H4 (cell line): Measurements from ENCODE around the gene COL13A1. TPM values are rescaled to one million over a fixed set of nuclear protein-coding genes. Genes with fewer than 3 reads are reported as not detected.

Experiments used
- DNase-seq: peaks from one replicate; pipeline ENCODE4 v3.0.0-alpha.2; 2015; ENCODE audit warnings: low spot score
- total RNA-seq: library from RNA; depleted of rRNA; stranded (reverse); fragments of >200 nt; shearing (Covaris generic); gene quantifications from 2 replicates; pipeline ENCODE4 v1.2.3, GENCODE V29; 2014

The COL13A1 gene
- total RNA-seq, 1 experiment from 2014 or later = 0.50 TPM

- no peak for DNase-seq
Observed at GRCh38 chr10:69819716-69820506, 18.2 kb downstream of the COL13A1 start.

- no peak for DNase-seq
Observed at GRCh38 chr10:69820817-69821216, 19.1 kb downstream of the COL13A1 start.

GRCh38 chr10:69825604-69826003 lies 23.9 kb downstream of the COL13A1 start:
- no peak for DNase-seq

- no peak for DNase-seq
Observed at GRCh38 chr10:69826094-69826493, 24.4 kb downstream of the COL13A1 start.

- no peak for DNase-seq
Observed at GRCh38 chr10:69826789-69827554, 25.3 kb downstream of the COL13A1 start.

GRCh38 chr10:69828144-69828870 lies 26.6 kb downstream of the COL13A1 start:
- no peak for DNase-seq

GRCh38 chr10:69829775-69830174 lies 28.1 kb downstream of the COL13A1 start:
- no peak for DNase-seq

GRCh38 chr10:69831231-69831855 lies 29.6 kb downstream of the COL13A1 start:
- no peak for DNase-seq

- no peak for DNase-seq
Observed at GRCh38 chr10:69835233-69835632, 33.5 kb downstream of the COL13A1 start.

GRCh38 chr10:69835875-69836730 lies 34.4 kb downstream of the COL13A1 start:
- no peak for DNase-seq

- no peak for DNase-seq
Observed at GRCh38 chr10:69836731-69837030, 35.0 kb downstream of the COL13A1 start.

- no peak for DNase-seq
Observed at GRCh38 chr10:69837261-69837660, 35.6 kb downstream of the COL13A1 start.

GRCh38 chr10:69838418-69838817 lies 36.7 kb downstream of the COL13A1 start:
- no peak for DNase-seq

- no peak for DNase-seq
Observed at GRCh38 chr10:69838853-69839252, 37.1 kb downstream of the COL13A1 start.

GRCh38 chr10:69839696-69840345 lies 38.1 kb downstream of the COL13A1 start:
- peak; percentile 23 for DNase-seq

GRCh38 chr10:69840773-69841172 lies 39.1 kb downstream of the COL13A1 start:
- DNase-seq = no peak

- no peak for DNase-seq
Observed at GRCh38 chr10:69842020-69842419, 40.3 kb downstream of the COL13A1 start.

- no peak for DNase-seq
Observed at GRCh38 chr10:69842882-69843281, 41.2 kb downstream of the COL13A1 start.

GRCh38 chr10:69843923-69844322 lies 42.2 kb downstream of the COL13A1 start:
- DNase-seq = no peak

GRCh38 chr10:69844698-69845097 lies 43.0 kb downstream of the COL13A1 start:
- DNase-seq = no peak
